Progenitor cell of endocrine pancreas (in vitro differentiated cells): ENCODE results near the gene GRHL1. TPM values are rescaled to one million over a fixed set of nuclear protein-coding genes. Genes with fewer than 3 reads are reported as not detected.

ENCODE experiments used
- DNase-seq: peaks from one replicate; pipeline ENCODE4 v3.0.0; 2021; ENCODE audit warnings: low spot score; ENCODE audit not compliant: unreplicated experiment
- H3K27ac Mint-ChIP-seq: 2 replicates; pipeline ENCODE4 v1.8.0; 2021; ENCODE audit warnings: mild to moderate bottlenecking, moderate library complexity, mixed read lengths
- H3K27me3 Mint-ChIP-seq: 2 replicates; pipeline ENCODE4 v1.8.0; 2021; ENCODE audit warnings: mixed read lengths
- H3K36me3 Mint-ChIP-seq: 2 replicates; pipeline ENCODE4 v1.8.0; 2022; ENCODE audit warnings: mixed read lengths; ENCODE audit not compliant: insufficient read depth
- H3K4me1 Mint-ChIP-seq: 2 replicates; pipeline ENCODE4 v1.8.0; 2021; ENCODE audit warnings: low read depth, mixed read lengths
- H3K4me3 Mint-ChIP-seq: 2 replicates; pipeline ENCODE4 v1.8.0; 2021; ENCODE audit warnings: low read depth, mild to moderate bottlenecking, moderate library complexity, mixed read lengths
- H3K9me3 Mint-ChIP-seq: 2 replicates; pipeline ENCODE4 v1.8.0; 2021; ENCODE audit warnings: low read depth, mixed read lengths
- CTCF ChIP-seq: fragments of 200-600 bp; sonication (generic); IDR thresholded peaks from one replicate; pipeline ENCODE4 v1.5.0; 2021; ENCODE audit warnings: antibody characterized with exemption, mild to moderate bottlenecking; ENCODE audit not compliant: unreplicated experiment
- total RNA-seq: library from RNA; stranded (reverse); gene quantifications from 2 replicates; pipeline ENCODE4 v1.2.1, GENCODE V29; 2021

Gene GRHL1
- total RNA-seq, 1 donor from 2014 or later, result 13.4 TPM

- H3K4me3 Mint-ChIP-seq, result no peak overlapping the region
- H3K9me3 Mint-ChIP-seq, result peaks cover 3% of the 10 kb centered on the region
- no peak overlapping the region for H3K27ac Mint-ChIP-seq
- peaks cover 4% of the 10 kb centered on the region for H3K36me3 Mint-ChIP-seq
- H3K4me1 Mint-ChIP-seq, result peaks cover 4% of the 10 kb centered on the region
- peaks cover 42% of the 10 kb centered on the region for H3K27me3 Mint-ChIP-seq
- DNase-seq, result no peak
- no peak for TF ChIP-seq CTCF
Measured at GRCh38 chr2:10038716-10039115, 87.2 kb downstream of the GRHL1 start.

GRCh38 chr2:10039658-10040410, 88.3 kb downstream of the GRHL1 start:
- peak overlapping the region; percentile 11 for H3K4me3 Mint-ChIP-seq
- DNase-seq, result no peak
- H3K27ac Mint-ChIP-seq, result no peak overlapping the region
- H3K27me3 Mint-ChIP-seq, result peaks cover 46% of the 10 kb centered on the region
- H3K36me3 Mint-ChIP-seq, result peaks cover 4% of the 10 kb centered on the region
- peaks cover 5% of the 10 kb centered on the region for H3K9me3 Mint-ChIP-seq
- TF ChIP-seq CTCF, result no peak
- peaks cover 2% of the 10 kb centered on the region for H3K4me1 Mint-ChIP-seq

GRCh38 chr2:10041711-10042110, 90.2 kb downstream of the GRHL1 start:
- Mint-ChIP-seq H3K4me1 (peaks cover 2% of the 10 kb centered on the region), H3K36me3 (peaks cover 4% of the 10 kb centered on the region), H3K27ac (no peak overlapping the region), H3K4me3 (no peak overlapping the region), H3K27me3 (peaks cover 51% of the 10 kb centered on the region), H3K9me3 (peaks cover 5% of the 10 kb centered on the region)
- no peak for TF ChIP-seq CTCF
- no peak for DNase-seq

GRCh38 chr2:10042301-10043161, 91.0 kb downstream of the GRHL1 start:
- Mint-ChIP-seq H3K4me1 (peaks cover 2% of the 10 kb centered on the region), H3K4me3 (peak overlapping the region; percentile 69), H3K36me3 (peaks cover 7% of the 10 kb centered on the region), H3K9me3 (peaks cover 5% of the 10 kb centered on the region), H3K27ac (peak overlapping the region; percentile 91), H3K27me3 (peaks cover 57% of the 10 kb centered on the region)
- DNase-seq, result no peak
- TF ChIP-seq CTCF, result peak; percentile 14

- Mint-ChIP-seq H3K27ac (peak within 1 kb of the TSS; percentile 91), H3K27me3 (peaks cover 57% of the 10 kb centered on the region), H3K4me1 (peaks cover 4% of the 10 kb centered on the region), H3K9me3 (peaks cover 5% of the 10 kb centered on the region), H3K36me3 (peaks cover 7% of the 10 kb centered on the region), H3K4me3 (peak within 1 kb of the TSS; percentile 69)
- TF ChIP-seq CTCF, result no peak
- DNase-seq, result peak; percentile 60
Measured at GRCh38 chr2:10043256-10043905, 91.9 kb downstream of the GRHL1 start, which contains the start of gene KLF11. TSS of gene KLF11 (plus strand) at chr2:10043550. CDS start at chr2:10043717, 167 bp downstream.
